HFF-Myc (cell line): Measurements from ENCODE around the gene ARMH3.

Experiments used
- DNase-seq: peaks from one replicate; pipeline ENCODE4 v3.0.0-alpha.2; 2011; ENCODE audit warnings: low read depth; ENCODE audit errors: extremely low read depth
- H3K4me3 ChIP-seq: replicated peaks from 2 replicates; pipeline ENCODE4 v1.5.1; 2011; ENCODE audit warnings: low read depth, mild to moderate bottlenecking, control low read depth, low read length
- CTCF ChIP-seq: IDR thresholded peaks from 2 replicates; pipeline ENCODE4 v1.5.1; 2012; ENCODE audit warnings: mild to moderate bottlenecking, low read depth, low read length, control low read depth; ENCODE audit errors: missing control alignments

ARMH3 gene

GRCh38 chr10:101875068-101875688, 180.8 kb downstream of the ARMH3 start:
- no peak overlapping the region for H3K4me3 ChIP-seq
- TF ChIP-seq CTCF, result no peak
- no peak for DNase-seq

- no peak for DNase-seq
- H3K4me3 ChIP-seq, result no peak overlapping the region
- no peak for TF ChIP-seq CTCF
Measured at GRCh38 chr10:101874252-101874651, 181.7 kb downstream of the ARMH3 start.

GRCh38 chr10:101867931-101868330, 188.0 kb downstream of the ARMH3 start:
- peak; percentile 33 for DNase-seq
- no peak for TF ChIP-seq CTCF
- H3K4me3 ChIP-seq, result no peak overlapping the region

- H3K4me3 ChIP-seq, result no peak overlapping the region
- TF ChIP-seq CTCF, result no peak
- no peak for DNase-seq
Measured at GRCh38 chr10:101859530-101859929, 196.4 kb downstream of the ARMH3 start.

- no peak overlapping the region for H3K4me3 ChIP-seq
- no peak for TF ChIP-seq CTCF
- DNase-seq, result no peak
Measured at GRCh38 chr10:101858723-101859500, 197.1 kb downstream of the ARMH3 start.

- no peak overlapping the region for H3K4me3 ChIP-seq
- DNase-seq, result no peak
- TF ChIP-seq CTCF, result no peak
Measured at GRCh38 chr10:101857802-101858476, 198.0 kb downstream of the ARMH3 start.
